Lower leg skin (tissue), 3 donors: Measurements from ENCODE around the gene ADGRL3.

ENCODE experiments used
- POLR2A ChIP-seq, 2 donors: fragments of 450-650 bp; IDR thresholded peaks; one replicate each; pipeline ENCODE4 v1.6.1; 2016 to 2017; ENCODE audit warnings: antibody characterized with exemption in 2 of 2, mild to moderate bottlenecking in 1 of 2, moderate library complexity in 1 of 2
- TF ChIP-seq, protein P1 (sequence below), 3 donors: fragments of 450-650 bp; IDR thresholded peaks; one replicate each; pipeline ENCODE4 v1.5.1; 2016; ENCODE audit warnings: antibody characterized with exemption in 3 of 3, mild to moderate bottlenecking in 3 of 3, moderate library complexity in 2 of 3

DNA sequence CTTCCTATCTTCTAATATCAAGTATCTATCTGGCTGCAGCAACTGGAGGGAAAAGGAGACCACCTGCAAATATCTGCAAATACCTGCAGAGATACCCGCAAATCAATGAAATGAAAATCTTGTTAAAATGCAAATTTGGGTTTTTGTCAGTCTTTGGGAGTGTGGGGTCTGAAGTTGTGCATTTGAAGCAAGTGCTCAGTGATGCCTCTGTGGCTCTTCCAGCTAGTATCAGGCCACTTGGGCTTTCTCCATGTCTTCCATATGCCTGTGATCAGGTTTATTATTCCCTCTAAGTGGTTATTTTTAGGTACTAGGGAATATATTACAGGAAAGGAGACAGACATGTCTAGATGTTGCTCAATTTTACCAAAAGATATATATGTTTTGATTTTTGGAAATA, 880.3 kb downstream of the ADGRL3 start:
- TF ChIP-seq, protein P1, sequence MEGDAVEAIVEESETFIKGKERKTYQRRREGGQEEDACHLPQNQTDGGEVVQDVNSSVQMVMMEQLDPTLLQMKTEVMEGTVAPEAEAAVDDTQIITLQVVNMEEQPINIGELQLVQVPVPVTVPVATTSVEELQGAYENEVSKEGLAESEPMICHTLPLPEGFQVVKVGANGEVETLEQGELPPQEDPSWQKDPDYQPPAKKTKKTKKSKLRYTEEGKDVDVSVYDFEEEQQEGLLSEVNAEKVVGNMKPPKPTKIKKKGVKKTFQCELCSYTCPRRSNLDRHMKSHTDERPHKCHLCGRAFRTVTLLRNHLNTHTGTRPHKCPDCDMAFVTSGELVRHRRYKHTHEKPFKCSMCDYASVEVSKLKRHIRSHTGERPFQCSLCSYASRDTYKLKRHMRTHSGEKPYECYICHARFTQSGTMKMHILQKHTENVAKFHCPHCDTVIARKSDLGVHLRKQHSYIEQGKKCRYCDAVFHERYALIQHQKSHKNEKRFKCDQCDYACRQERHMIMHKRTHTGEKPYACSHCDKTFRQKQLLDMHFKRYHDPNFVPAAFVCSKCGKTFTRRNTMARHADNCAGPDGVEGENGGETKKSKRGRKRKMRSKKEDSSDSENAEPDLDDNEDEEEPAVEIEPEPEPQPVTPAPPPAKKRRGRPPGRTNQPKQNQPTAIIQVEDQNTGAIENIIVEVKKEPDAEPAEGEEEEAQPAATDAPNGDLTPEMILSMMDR (IDR thresholded peaks at IDR 0.05): no peak
- TF ChIP-seq POLR2A (IDR thresholded peaks at IDR 0.05): no peak
